Fibroblast of the aortic adventitia (primary cell): ENCODE data around the gene MRPL49. TPM values are rescaled to one million over a fixed set of nuclear protein-coding genes. Genes with fewer than 3 reads are reported as not detected.

ENCODE experiments used
- DNase-seq: peaks from one replicate; pipeline ENCODE4 v3.0.0-alpha.2; 2010; ENCODE audit warnings: low read depth
- H3K4me3 ChIP-seq: 2 replicates; pipeline ENCODE4 v1.5.1; 2011; ENCODE audit warnings: low read depth, mild to moderate bottlenecking, control low read depth, low read length, moderate library complexity
- total RNA-seq: library from RNA; depleted of rRNA; stranded (reverse); fragments of >200 nt; gene quantifications from 2 replicates; pipeline ENCODE4 v1.2.3, GENCODE V29; 2012; ENCODE audit warnings: low replicate concordance
- TF ChIP-seq, protein P1 (sequence below): IDR thresholded peaks from 2 replicates; pipeline ENCODE4 v1.5.1; 2011; ENCODE audit warnings: mild to moderate bottlenecking, low read length, control low read depth, inconsistent platforms; ENCODE audit not compliant: insufficient read depth

Gene MRPL49
- total RNA-seq, 1 donor = 34.7 TPM

DNA sequence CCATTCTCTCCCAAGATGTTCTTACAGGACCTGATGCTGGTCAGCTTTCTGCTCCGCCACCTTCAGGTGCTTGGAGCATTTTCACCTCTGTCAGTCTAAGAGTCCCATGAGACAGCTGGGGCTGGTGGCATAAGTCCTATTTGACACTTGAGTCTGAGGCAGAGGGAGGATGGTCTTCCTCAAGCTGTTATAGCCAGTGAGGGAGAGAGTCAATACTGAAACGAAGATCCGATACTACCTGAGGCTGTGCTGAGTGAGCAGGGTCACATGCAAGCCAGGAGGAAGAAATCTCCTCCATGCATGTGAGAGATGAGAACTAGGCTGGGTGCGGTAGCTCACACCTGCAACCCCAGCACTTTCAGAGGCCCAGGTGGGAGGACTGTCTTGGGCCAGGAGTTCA, 32.5 kb upstream of the MRPL49 start:
- H3K4me3 ChIP-seq = no peak overlapping the region
- no peak for DNase-seq
- TF ChIP-seq, protein P1, sequence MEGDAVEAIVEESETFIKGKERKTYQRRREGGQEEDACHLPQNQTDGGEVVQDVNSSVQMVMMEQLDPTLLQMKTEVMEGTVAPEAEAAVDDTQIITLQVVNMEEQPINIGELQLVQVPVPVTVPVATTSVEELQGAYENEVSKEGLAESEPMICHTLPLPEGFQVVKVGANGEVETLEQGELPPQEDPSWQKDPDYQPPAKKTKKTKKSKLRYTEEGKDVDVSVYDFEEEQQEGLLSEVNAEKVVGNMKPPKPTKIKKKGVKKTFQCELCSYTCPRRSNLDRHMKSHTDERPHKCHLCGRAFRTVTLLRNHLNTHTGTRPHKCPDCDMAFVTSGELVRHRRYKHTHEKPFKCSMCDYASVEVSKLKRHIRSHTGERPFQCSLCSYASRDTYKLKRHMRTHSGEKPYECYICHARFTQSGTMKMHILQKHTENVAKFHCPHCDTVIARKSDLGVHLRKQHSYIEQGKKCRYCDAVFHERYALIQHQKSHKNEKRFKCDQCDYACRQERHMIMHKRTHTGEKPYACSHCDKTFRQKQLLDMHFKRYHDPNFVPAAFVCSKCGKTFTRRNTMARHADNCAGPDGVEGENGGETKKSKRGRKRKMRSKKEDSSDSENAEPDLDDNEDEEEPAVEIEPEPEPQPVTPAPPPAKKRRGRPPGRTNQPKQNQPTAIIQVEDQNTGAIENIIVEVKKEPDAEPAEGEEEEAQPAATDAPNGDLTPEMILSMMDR = no peak

- DNase-seq = no peak
- TF ChIP-seq, protein P1 = no peak
- no peak overlapping the region for H3K4me3 ChIP-seq
Observed at GRCh38 chr11:65090628-65091027, 31.5 kb upstream of the MRPL49 start.

- TF ChIP-seq, protein P1 = no peak
- DNase-seq = no peak
- peak overlapping the region; percentile 90 for H3K4me3 ChIP-seq
Observed at GRCh38 chr11:65095427-65095826, 26.7 kb upstream of the MRPL49 start.

DNA sequence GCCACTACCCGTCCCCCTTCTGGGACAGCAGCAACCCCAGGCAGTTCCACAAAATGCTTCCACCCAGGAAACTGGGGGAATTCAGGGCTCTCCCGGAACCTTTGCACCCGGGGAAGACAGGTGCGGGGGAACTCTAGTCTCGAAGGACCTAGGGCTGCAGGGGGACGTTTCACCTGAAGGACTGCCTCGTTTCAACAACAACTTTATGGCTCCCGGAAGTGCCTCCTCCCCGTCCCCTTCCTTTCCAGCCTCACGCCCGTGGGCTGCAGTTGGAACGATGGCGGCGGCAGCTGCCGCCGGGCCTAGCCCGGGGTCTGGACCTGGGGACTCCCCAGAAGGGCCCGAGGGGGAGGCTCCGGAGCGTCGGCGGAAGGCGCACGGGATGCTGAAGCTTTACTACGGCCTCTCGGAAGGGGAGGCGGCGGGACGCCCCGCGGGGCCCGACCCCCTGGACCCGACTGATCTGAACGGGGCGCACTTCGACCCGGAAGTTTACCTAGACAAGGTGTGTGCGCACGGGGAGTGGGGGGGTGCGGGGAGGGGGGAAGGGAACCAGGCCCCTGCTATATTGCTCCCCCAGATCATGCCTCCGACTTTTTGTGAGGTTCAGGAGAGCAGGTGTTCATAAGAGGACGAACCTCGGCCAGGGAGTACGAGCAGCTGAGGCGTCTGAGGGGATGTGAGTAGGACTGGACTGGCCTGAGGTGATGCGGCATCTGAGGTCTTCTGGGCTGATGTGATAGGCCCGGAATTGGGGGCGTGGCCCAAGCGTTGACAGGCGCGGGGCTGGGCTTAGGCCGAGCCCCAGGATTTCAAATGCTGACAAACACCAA, 25.9 kb upstream of the MRPL49 start, which contains the start of gene VPS51:
Gene VPS51 (plus strand): TSS at position 241 of the 833 bp plus-strand sequence. CDS start 37 bp downstream, at position 278.
- DNase-seq = peak; percentile 94
- TF ChIP-seq, protein P1 = no peak
- H3K4me3 ChIP-seq = peak within 1 kb of the TSS; percentile 90

- H3K4me3 ChIP-seq = peak overlapping the region; percentile 90
- DNase-seq = no peak
- TF ChIP-seq, protein P1 = no peak
Observed at GRCh38 chr11:65096926-65097325, 25.2 kb upstream of the MRPL49 start.

GRCh38 chr11:65100674-65101350, 21.3 kb upstream of the MRPL49 start:
- peak; percentile 61 for DNase-seq
- TF ChIP-seq, protein P1 = no peak
- H3K4me3 ChIP-seq = no peak overlapping the region
